DMS79 (cell line): ENCODE results near the gene GRK5.

Experiments used
- DNase-seq: peaks from one replicate; lab custom pipeline; 2025; lab: John Stamatoyannopoulos, UW

Gene GRK5

DNA sequence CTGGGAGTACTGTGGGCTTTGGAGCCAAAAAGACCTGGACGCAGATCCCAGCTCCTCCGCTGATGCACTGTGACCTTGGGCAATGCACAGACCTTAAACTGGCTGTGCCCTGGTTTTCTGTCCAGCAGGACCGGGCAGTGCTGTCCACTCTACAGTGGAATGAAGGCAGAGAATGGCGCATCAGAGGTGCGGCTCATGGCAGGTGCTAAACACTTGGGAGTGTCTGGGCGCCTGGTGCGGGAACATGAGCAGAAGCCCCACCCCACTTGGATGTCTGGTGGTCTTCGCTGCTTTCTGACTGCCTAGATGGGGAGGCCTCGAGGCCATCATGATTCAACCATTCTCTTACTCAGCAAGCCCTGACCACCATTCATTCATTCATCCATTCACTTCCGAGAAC, 153.7 kb downstream of the GRK5 start:
- DNase-seq: no peak

- no peak for DNase-seq
Observed at GRCh38 chr10:119362122-119362521, 154.8 kb downstream of the GRK5 start.

- DNase-seq: no peak
Observed at GRCh38 chr10:119364645-119365600, 157.6 kb downstream of the GRK5 start.

DNA sequence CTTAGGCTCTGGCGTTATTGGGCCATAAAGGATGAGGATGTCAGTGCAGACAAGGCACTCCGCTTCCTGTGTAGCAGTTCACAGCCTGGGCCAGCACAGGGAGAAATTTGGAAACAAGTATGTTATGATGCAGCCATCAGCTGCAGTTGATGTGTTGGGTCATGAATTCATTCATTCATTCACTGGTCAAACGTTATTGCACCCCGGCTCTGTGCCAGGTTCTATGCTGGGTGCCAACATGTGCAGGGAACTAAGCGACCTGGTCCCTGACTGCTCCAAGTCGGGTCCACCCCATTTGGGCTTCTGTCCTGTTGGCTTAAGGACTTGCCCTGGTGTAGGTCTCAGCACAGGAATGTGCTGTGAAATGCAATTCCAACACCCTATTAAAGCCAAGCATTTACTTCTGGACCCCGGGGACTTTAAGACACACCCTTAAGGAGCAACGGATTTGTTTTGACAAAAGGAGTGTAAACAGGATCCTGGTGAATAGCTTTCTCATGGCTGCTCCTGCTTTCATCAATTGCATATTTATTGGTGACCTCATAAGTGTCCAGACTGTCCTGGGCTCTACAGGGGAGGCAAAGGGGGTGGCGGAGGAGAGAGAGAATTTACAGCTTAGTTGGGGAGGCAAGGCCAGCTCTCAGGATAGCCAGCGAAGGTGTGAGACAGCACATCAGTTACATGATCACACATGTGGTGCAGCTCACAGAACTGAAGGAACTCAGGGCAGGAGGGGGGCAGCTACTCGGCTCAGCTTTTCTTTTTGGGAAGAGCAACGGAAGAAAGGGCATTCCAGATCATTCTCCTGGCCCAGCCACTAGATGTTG, 158.6 kb downstream of the GRK5 start:
- no peak for DNase-seq

DNA sequence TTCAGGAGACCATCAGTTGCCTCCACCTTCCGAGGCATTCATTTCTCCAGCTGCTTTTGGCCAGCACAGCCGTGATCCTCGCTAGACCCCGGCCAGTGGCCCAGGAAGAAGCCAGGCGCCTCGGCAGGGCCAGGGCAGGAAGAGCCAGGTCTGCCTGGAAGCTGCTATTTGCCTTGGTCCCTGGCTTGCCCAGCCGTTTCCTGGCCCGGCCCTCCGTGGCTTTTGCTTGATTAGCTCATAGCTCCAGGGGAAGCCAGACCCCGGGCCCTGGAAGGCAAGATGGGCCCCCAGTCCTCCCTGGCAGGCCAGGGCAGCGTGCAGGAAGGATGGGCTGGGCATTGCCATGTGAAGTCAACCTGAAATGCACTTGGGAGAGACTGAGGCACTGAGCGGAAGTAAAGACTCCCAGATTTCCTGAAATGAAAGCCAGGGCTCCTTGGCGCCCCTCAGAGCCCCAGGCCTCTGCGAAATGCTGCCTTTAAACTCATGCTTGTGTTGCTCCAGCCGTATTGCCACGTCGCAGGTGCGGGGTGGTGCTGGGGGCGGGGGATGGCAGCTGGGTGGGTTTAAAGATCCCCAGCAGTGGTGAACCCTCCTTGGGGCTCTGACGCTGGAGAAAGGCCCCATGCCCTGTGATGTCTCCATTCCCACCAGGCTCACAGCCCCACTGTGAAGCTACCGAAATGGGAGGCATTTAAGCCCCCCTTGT, 160.6 kb downstream of the GRK5 start:
- no peak for DNase-seq

GRCh38 chr10:119368581-119368980, 161.2 kb downstream of the GRK5 start:
- no peak for DNase-seq

DNA sequence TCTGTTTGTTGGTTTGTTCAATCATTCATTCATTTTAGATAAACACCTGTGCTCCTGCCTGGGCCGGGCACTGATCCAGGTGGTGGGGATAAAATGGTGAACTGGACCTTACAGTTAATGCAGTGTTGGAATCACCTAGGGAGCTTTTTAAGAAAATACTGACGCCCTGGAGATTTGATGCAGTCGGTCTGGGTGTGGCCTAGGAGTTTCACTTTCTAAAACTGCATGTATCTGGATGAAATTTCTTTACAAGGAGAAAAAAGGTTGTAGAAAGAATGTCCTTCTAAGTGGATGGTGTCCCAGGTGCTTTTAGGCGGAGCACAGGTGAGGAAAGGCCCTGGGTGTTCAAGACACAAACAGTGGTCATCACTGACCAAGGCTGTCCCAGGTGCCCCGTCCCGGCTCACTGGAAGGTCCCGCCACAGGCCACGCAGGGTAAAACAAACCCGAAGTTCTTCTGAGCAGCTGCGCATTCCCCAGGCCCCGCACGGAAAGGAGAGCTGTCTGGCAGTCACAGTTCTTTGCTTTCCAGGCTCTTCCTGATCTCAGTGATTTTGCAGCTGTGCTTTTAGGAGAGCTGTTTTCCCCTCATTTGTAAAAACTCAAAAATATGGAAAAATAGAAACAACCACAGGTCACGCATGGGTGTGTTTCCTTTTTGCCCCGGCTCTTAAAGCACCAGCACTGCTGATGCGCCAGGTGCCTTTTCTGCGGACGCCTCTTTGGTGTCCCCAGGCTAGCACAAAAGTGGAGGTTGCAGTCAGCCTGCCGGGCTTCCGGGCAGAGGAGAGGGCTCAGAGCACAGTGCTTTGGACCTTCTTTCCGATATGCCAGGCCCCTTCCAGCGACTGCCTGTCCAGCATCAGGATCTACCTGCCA, 161.9 kb downstream of the GRK5 start:
- no peak for DNase-seq

GRCh38 chr10:119370111-119370741, 162.9 kb downstream of the GRK5 start:
- DNase-seq: no peak

GRCh38 chr10:119370972-119371703, 163.8 kb downstream of the GRK5 start:
- DNase-seq: no peak

GRCh38 chr10:119371704-119372663, 164.6 kb downstream of the GRK5 start:
- no peak for DNase-seq

GRCh38 chr10:119373294-119374102, 166.1 kb downstream of the GRK5 start:
- no peak for DNase-seq

DNA sequence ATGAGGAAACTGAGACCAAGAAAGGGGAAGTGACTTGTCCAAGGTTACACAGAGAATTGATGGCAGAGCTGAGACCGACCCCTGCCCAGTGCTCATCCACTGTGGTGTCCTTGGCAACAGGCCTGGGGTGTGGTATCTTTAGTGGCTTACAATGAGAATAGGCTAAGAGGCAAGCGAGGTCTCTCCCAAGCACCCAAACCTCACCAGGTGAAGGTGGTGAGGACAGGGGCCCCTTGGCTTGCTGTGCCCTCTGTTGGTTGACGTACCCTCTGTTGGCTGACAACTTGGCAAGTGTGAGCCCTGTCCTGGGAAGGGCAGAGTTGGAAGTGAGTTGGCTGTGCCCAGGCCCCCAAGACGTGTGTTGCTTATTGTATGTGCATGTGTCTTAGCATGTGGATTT, 166.9 kb downstream of the GRK5 start:
- DNase-seq: no peak

GRCh38 chr10:119375574-119376272, 168.4 kb downstream of the GRK5 start:
- no peak for DNase-seq

DNA sequence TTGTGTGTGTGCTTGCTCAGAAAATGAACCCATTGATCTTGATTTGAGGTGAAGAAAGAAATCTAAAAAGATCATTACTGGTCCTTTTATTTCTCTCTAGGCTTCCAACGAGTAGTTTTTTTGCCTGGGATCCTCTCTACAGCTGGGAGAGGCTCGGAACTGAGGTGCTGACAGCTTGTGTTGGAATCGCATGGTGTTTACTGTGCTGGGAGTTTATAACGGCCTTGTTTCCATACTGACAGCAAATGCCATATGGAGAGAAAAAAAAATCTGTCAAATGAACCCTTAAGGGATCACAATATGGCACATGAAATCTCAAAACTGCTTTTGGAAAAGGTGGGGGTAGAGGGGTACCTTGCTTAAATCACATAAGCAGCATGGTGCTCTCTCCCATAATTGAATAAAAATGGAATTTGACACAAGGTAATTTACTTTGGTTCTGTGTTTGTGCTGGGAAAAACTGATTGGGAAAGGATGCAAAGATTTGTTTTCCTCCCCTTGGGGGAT, 170.1 kb downstream of the GRK5 start:
- DNase-seq: no peak

- DNase-seq: peak; percentile 64
Observed at GRCh38 chr10:119377958-119378736, 170.8 kb downstream of the GRK5 start.

DNA sequence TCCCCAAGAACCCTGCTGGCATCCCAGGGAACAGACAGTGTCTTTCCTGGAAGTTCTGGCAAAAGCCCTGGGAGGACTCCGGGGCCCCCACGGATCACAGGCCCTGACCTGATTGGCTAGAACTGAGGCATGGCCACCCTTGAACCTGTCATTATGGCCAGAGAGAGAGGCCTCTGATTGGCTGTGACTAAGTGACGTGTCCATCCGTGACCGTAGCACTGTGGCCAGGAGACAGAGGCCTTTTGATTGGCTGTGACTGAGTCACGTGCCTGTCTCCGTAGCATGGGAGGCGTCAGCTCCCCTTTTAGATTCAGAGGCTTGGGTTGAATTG, 171.3 kb downstream of the GRK5 start:
- DNase-seq: no peak
